Testis (tissue), 2 donors: ENCODE measurements around the gene CLPSL1.

ENCODE experiments used
- POLR2A ChIP-seq: fragments of 450-650 bp; IDR thresholded peaks from one replicate; pipeline ENCODE4 v1.6.1; 2017; ENCODE audit warnings: antibody characterized with exemption, mild to moderate bottlenecking, moderate library complexity
- TF ChIP-seq, protein P1 (sequence below), 3 experiments: fragments of 450-650 bp in 2 of 3; fragments of 200-600 bp in 1 of 3; sonication (generic) in 1 of 3; IDR thresholded peaks; one replicate each; pipeline ENCODE4 v1.5.1; 2016 to 2019; ENCODE audit warnings: antibody characterized with exemption in 3 of 3, mild to moderate bottlenecking in 2 of 3, moderate library complexity in 1 of 3

DNA sequence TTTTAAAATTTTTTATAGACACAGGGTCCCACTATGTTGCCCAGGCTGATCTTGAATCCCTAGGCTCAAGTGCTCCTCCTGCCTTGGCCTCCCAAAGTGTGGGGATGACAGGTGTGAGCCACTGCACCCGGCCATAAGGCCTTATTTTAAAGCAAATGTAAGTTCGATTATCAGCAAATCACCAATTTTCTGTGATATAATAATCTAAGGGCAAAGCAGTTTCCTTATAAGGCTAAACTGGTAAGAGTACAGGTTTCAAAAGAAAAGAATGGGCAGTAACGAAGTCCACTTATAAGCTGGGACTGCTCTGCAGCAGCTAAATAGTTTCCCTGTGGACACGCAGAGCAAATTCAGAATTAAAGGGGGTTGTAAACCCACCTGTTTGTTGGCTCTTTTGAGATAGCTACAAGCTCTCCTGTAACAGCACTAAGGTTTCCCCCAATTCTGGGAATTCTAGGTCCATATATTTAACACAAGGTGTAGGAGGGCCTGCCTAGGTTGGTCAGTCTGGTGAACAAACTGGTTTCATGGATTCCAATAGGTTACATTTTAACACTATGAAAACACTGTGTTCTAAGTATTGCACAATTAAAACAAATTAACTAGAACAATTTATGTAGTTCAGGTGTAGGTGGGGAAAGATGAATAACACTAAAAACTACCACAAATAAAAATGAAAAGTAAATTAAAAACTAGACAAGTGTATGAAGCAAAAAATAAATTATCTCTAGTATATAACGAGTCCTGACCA is 50.6 kb downstream of the CLPSL1 start:
- TF ChIP-seq, protein P1, sequence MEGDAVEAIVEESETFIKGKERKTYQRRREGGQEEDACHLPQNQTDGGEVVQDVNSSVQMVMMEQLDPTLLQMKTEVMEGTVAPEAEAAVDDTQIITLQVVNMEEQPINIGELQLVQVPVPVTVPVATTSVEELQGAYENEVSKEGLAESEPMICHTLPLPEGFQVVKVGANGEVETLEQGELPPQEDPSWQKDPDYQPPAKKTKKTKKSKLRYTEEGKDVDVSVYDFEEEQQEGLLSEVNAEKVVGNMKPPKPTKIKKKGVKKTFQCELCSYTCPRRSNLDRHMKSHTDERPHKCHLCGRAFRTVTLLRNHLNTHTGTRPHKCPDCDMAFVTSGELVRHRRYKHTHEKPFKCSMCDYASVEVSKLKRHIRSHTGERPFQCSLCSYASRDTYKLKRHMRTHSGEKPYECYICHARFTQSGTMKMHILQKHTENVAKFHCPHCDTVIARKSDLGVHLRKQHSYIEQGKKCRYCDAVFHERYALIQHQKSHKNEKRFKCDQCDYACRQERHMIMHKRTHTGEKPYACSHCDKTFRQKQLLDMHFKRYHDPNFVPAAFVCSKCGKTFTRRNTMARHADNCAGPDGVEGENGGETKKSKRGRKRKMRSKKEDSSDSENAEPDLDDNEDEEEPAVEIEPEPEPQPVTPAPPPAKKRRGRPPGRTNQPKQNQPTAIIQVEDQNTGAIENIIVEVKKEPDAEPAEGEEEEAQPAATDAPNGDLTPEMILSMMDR (IDR thresholded peaks at IDR 0.05) = no peak
- no peak for TF ChIP-seq POLR2A
